NCI-H82 treated with DMSO at 0.1 percent for 48 hours (cell line): ENCODE results near the gene ZKSCAN5.

Source experiments
- DNase-seq: peaks from one replicate; lab custom pipeline; 2025; ENCODE audit not compliant: unreplicated experiment; lab: John Stamatoyannopoulos, UW

Gene ZKSCAN5

GRCh38 chr7:99504603-99505323 is at the start of gene ZKSCAN5:
ZKSCAN5 (plus strand) TSS chr7:99504662; CDS start chr7:99506045, 1,383 bp downstream.
- peak; percentile 94 for DNase-seq

DNA sequence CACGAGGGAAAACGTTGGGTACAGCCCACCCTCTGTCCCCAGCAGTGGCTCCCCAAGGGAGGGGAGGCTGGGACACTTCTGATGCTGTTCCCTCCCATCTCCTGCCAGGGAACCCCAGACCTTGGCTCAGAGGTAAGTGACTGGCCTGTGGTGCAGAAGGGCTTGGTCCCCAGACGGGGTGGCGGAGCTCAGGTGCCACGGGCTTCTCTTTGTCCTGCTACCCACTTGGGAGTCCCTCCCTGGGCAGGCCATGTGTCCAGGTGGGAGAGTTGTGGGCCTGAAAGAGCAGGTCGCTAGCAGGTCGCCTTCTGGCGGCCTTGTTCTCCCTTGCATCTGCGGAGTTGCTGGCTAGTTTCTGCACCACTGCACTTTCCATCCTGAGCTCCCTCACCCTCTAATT is 48.6 kb upstream of the ZKSCAN5 start:
- no peak for DNase-seq

DNA sequence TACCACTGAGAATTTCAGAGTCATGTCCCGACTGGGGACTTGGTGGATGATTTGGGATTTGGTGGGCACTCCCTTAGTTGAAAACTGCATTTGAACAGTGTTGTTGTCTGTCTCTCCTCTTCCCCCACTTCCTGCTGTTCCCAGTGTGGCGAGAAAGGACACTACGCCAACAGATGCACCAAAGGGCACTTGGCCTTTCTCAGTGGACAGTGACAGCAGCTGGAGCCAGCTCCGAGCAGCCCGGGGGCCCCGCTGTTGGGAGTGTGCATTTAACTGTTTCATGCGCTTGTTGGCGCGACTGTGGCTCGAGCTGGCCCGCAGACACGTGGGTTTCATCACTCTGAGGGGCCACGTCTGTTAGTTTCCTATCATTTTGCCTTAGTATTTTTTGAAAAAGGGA is 48.2 kb upstream of the ZKSCAN5 start:
- DNase-seq: no peak

DNA sequence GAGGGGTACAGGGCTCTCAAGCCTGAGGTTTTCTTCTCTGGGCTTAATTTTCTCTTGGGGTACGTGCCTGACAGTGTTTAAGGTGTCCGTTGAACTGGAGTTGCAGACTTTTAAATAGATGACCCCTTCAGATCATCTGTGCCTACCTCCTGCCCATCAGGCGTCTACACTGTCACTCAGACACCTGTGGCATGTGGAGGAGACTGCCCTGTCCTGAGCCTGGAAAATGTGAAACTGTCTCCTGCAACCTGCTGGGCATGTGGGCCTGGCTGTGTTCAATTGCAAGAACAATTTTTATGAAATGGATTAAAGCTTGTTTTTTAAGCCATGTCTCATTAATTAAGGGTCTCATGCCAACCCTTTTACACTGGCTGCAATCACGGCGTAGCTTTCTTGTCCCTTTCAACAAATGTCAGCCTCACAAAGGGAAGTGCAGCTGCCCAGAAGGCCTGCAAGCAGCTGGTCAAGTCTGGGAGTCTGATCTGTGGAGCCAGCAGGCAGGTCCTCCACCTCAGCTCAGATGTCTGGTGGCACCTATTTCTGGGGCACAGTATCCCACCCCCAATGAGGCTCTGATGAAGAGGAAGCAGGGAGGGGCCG is 47.3 kb upstream of the ZKSCAN5 start:
- no peak for DNase-seq

DNA sequence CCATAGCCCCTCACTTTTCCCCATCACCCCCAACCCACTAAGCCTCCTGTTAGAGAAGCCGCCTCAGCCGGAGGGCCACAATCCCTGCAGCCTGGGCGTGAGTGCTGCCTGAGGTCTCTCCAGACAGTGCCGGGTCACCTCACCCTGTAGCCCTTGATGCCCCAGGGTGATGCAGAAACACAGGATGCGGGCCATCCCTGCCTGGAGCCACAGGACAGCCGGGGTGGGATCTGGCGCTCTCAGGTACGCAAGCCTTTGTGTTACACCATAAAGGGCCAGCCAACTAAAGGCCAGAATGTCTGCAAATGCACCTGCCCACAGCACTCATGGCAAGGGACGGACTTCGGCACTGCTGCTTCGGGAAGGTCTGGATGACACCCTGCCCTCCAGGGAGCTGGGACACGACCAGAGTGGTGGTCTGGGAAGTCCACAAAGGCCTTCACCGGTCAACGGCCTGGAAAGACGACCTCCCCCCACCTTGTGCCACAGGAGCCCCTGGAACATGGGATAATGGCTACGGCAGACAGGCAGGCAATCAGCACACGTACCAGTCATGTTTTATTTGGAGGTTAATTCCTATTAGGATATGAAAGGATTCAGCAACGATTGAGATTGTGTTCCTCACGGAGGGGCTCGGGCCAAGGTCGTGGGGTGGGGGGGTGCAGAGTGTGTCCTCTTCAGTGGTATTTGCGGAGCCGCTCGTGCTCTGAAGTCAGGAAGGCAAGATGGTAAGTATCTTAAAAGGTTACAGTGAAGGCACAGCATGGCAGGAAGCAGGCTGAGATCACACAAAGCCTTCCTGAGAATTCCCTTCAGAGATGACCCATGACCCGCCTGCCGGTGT is 46.6 kb upstream of the ZKSCAN5 start:
- no peak for DNase-seq

- no peak for DNase-seq
Measured at GRCh38 chr7:99459087-99459486, 45.4 kb upstream of the ZKSCAN5 start.

DNA sequence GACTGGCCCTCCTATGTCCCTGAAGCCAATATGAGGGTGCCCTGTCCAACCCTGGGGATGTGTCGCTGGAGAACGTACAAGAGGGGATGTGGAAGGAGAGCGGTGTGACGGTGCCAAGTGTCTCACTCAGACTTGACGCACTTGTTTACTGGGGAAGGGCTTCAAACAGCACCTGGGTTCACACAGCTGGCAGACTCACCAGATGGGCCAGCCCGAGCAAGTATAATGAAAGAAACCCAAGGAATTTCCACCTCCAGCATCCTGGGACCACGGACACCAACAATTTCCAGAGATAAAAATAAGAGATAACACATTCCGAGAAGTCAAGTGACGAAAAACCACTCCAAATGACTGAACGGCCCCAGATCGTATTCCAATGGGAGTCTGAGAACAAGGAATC is 43.8 kb upstream of the ZKSCAN5 start:
- no peak for DNase-seq

DNA sequence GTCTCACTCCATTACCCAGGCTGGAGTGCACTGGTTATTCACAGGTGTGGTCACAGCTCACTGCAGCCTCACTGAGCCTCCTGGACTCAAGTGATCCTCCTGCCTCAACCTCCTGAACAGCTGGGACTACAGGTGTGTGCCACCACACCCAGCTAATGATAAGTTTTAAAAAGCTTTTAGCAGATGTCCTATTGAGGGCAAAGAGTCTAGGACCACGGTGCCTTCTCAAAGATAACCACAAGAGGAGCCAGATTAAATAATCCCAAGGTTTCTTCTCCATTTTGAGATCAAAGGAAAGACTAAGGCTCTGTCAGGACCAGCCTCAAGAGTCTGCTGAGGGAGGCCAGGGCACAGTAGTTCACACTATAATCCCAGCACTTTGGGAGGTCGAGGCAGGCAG is 43.2 kb upstream of the ZKSCAN5 start:
- no peak for DNase-seq

GRCh38 chr7:99465421-99465768 is 39.1 kb upstream of the ZKSCAN5 start:
- DNase-seq: no peak

DNA sequence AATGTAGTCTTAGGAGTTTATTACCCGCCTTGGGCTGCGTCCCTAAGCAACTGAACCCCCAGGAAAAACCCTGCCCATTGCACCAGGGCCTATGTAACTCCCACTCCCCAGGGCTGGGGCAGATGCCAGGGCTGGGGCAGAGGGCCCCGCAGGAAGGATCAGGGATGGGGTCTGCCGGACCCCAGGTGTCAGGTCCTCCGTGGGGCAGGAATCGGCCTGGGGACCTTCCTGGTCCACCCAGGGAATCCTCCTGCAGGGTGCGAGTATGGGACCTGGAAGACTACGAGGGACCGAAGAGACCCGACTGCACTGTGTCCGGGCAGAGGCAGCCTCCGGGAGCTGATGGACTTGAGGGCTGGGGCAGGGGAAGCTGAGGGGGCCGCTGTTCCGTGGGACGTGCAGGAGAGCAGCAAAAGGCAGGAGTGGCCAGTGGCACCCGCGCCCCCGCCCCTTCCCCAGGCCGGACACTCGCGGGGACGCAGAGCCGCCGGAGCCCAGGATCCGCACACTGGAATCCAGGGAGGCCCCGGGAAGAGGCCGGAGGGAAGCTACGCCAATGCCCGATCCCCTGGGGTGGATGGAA is 36.0 kb upstream of the ZKSCAN5 start:
- DNase-seq: no peak

- DNase-seq: no peak
Measured at GRCh38 chr7:99469381-99470065, 34.9 kb upstream of the ZKSCAN5 start.

- peak; percentile 80 for DNase-seq
Measured at GRCh38 chr7:99472561-99473314, 31.7 kb upstream of the ZKSCAN5 start, which contains the start of gene ZNF789. ZNF789 (plus strand) TSS chr7:99472890; CDS start chr7:99476457, 3,567 bp downstream.

DNA sequence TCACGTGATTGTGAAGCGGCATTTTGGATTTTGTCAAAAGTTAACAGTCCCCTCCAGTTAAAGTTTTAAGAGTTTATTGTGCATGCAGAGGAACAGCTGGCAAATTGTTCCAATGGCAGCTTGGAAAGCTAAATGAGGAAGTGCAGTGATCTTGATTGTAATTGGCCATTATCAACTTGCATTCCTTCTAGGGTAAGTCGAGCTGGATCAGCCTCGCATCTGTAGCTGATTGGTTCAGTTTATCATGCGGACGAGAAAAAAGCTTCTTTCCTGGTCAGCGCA is 31.2 kb upstream of the ZKSCAN5 start:
- no peak for DNase-seq

DNA sequence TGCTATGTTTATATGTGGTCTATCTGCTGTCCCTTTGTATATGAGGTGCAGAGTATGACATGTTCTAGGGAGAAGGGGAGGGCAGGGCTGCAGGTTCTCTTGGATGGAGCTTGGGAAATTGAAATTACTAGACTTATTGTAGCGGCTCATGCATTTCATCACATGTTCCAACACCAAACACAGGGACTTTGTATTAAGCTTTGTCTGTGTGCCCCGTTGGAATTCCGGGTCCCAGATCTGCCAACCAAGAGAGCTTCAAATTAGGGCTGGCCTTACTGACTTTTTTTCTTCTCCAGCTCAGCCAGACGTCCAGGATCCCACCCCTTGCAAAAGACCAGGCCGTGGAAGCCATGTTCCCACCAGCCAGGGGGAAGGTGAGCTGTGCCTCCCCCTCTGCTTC is 28.4 kb upstream of the ZKSCAN5 start:
- no peak for DNase-seq

GRCh38 chr7:99478464-99479440 is 25.7 kb upstream of the ZKSCAN5 start:
- no peak for DNase-seq

DNA sequence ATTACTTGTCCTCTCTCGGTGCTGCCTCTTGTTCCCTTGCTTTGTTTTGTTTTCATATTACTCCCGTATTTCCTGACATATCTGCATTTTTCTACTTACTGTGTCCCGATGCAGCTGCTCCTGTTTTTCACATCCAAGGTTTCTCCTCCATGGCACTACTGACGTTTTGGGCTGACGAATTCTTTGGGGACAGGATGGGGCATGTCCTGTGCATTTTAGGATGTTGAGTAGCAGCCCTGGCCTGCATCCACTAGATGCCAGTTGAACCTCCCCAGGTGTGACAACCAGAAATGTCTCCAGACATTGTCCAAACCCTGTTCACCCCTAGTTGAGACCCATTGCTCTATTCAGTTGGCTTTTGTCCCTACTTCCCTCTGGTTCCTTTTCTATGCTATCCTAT is 19.4 kb upstream of the ZKSCAN5 start:
- DNase-seq: no peak

DNA sequence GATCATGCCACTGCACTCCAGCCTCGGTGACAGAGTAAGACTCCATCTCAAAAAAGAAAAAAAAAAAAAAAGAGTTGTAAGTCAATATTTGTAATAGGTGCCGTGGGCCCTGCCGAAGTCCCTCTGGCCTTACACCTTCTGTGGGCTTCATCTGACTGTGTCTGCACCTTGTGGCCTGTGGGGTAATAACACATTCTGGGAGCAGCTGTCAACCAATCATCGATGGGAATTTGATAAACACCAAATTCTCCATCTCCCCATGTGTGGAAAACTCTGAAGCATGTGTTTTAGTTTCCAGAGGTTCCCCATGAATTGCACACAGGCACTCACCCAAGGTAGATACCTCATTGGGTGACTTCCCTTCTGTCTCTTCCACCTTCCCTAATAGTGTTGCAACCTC is 15.2 kb upstream of the ZKSCAN5 start:
- no peak for DNase-seq

GRCh38 chr7:99490878-99491277 is 13.6 kb upstream of the ZKSCAN5 start:
- no peak for DNase-seq

DNA sequence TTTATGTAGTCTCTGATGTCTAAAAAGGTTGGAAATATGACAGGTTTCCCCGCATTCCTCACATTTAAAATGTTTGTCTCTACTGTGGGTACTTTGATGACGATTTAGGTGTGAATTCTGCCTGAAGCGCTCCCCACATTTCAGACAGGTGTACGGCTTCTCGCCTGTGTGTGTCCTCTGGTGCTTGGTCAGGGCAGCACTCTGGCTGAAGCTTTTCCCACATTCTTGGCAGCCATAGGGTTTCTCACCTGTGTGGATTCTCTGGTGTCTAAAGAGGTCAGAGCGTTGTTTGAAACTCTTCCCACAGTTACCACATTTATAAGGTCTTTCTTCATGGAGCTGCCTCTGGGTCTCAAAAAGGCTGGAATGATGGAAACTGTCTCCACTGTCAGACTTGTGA is 10.6 kb upstream of the ZKSCAN5 start:
- no peak for DNase-seq
